HepG2 (cell line): ENCODE results near the gene MACROD2. TPM values are rescaled to one million over a fixed set of nuclear protein-coding genes. Genes with fewer than 3 reads are reported as not detected.

Source experiments
- AHR ChIP-seq: IDR thresholded peaks from 2 replicates; pipeline ENCODE4 v1.6.1; 2018; ENCODE audit warnings: missing genetic modification reagents, missing compliant biosample characterization
- ATAD3A ChIP-seq: sonication (generic); formaldehyde crosslinking; IDR thresholded peaks from 2 replicates; pipeline ENCODE4 v1.4.0; 2020; ENCODE audit warnings: missing genetic modification reagents
- CENPX ChIP-seq: sonication (generic); formaldehyde crosslinking; IDR thresholded peaks from 2 replicates; pipeline ENCODE4 v1.9.0; 2021; ENCODE audit warnings: mild to moderate bottlenecking, missing genetic modification reagents, moderate library complexity
- EED ChIP-seq: sonication (generic); formaldehyde crosslinking; IDR thresholded peaks from 2 replicates; pipeline ENCODE4 v1.5.0; 2020; ENCODE audit warnings: mild to moderate bottlenecking, missing genetic modification reagents
- HMG20A ChIP-seq: IDR thresholded peaks from 2 replicates; pipeline ENCODE4 v1.6.1; 2016; ENCODE audit warnings: borderline replicate concordance
- HOXA5 ChIP-seq: sonication (generic); formaldehyde crosslinking; IDR thresholded peaks from 2 replicates; pipeline ENCODE4 v1.4.0; 2020; ENCODE audit warnings: missing genetic modification reagents
- KAT8 ChIP-seq: IDR thresholded peaks from 2 replicates; pipeline ENCODE4 v1.6.1; 2016; ENCODE audit warnings: missing genetic modification reagents, missing compliant biosample characterization
- KLF9 ChIP-seq: IDR thresholded peaks from 2 replicates; pipeline ENCODE4 v1.6.1; 2016; ENCODE audit warnings: low read depth
- MED1 ChIP-seq: sonication (generic); formaldehyde crosslinking; IDR thresholded peaks from 2 replicates; pipeline ENCODE4 v1.4.0; 2020; ENCODE audit warnings: missing genetic modification reagents
- MTA1 ChIP-seq: sonication (generic); formaldehyde crosslinking; IDR thresholded peaks from 2 replicates; pipeline ENCODE4 v1.4.0; 2020; ENCODE audit warnings: missing genetic modification reagents, mild to moderate bottlenecking, borderline replicate concordance
- NFIC ChIP-seq: IDR thresholded peaks from 2 replicates; pipeline ENCODE4 v1.6.1; 2012; ENCODE audit warnings: mild to moderate bottlenecking, low read length, inconsistent platforms
- SNAPC2 ChIP-seq: sonication (generic); formaldehyde crosslinking; IDR thresholded peaks from 2 replicates; pipeline ENCODE4 v1.8.1; 2022; ENCODE audit warnings: mild to moderate bottlenecking, missing genetic modification reagents
- SPEN ChIP-seq: sonication (generic); formaldehyde crosslinking; IDR thresholded peaks from 2 replicates; pipeline ENCODE4 v1.5.1; 2020; ENCODE audit warnings: low read depth, mild to moderate bottlenecking, missing genetic modification reagents
- TRAFD1 ChIP-seq: sonication (generic); formaldehyde crosslinking; IDR thresholded peaks from 2 replicates; pipeline ENCODE4 v1.5.1; 2020; ENCODE audit warnings: missing genetic modification reagents, mild to moderate bottlenecking, borderline replicate concordance
- ZBTB40 ChIP-seq, 2 experiments: fragments of 450-650 bp in 1 of 2; sonication (generic) in 1 of 2; formaldehyde crosslinking in 1 of 2; IDR thresholded peaks; 2 replicates each; pipeline versions ENCODE4 v1.6.1 to v1.8.0; 2016 to 2022; ENCODE audit warnings: antibody characterized with exemption in 1 of 2, mild to moderate bottlenecking in 1 of 2, missing genetic modification reagents in 1 of 2
- ZFP37 ChIP-seq: sonication (generic); formaldehyde crosslinking; IDR thresholded peaks from 2 replicates; pipeline ENCODE4 v1.4.0; 2020; ENCODE audit warnings: missing genetic modification reagents, borderline replicate concordance
- ZNF143 ChIP-seq: sonication (generic); formaldehyde crosslinking; IDR thresholded peaks from 2 replicates; pipeline ENCODE4 v1.4.0; 2020; ENCODE audit warnings: missing genetic modification reagents
- ZNF282 ChIP-seq: fragments of 450-650 bp; IDR thresholded peaks from 2 replicates; pipeline ENCODE4 v1.6.1; 2018; ENCODE audit not compliant: partially characterized antibody
- ZNF367 ChIP-seq: sonication (generic); formaldehyde crosslinking; IDR thresholded peaks from 2 replicates; pipeline ENCODE4 v1.4.0; 2020; ENCODE audit warnings: missing genetic modification reagents, borderline replicate concordance
- ZNF441 ChIP-seq: sonication (generic); formaldehyde crosslinking; IDR thresholded peaks from 2 replicates; pipeline ENCODE4 v1.7.0; 2021; ENCODE audit warnings: missing genetic modification reagents, borderline replicate concordance
- ZNF576 ChIP-seq: sonication (generic); formaldehyde crosslinking; IDR thresholded peaks from 2 replicates; pipeline ENCODE4 v1.4.0; 2020; ENCODE audit warnings: mild to moderate bottlenecking, missing genetic modification reagents
- ZNF816 ChIP-seq: sonication (generic); formaldehyde crosslinking; IDR thresholded peaks from 2 replicates; pipeline ENCODE4 v1.8.0; 2022; ENCODE audit warnings: missing genetic modification reagents, mild to moderate bottlenecking, borderline replicate concordance
- polyA plus RNA-seq, 8 experiments: library from polyadenylated mRNA; depleted of rRNA in 3 of 8; stranded (reverse) in 7 of 8; unstranded in 1 of 8; fragments of >200 nt; fragmentation: Illumina TruSeq in 4 of 8; extraction: Trizol in 4 of 8; gene quantifications; 2 replicates each; pipeline versions ENCODE4 v1.2.1 to v1.2.3, GENCODE V29; 2011 to 2016; ENCODE audit warnings: low read depth in 4 of 8, missing spikeins in 1 of 8, mixed read lengths in 1 of 8; ENCODE audit not compliant: insufficient read depth in 1 of 8
- total RNA-seq, 5 experiments: library from RNA; depleted of rRNA; stranded (reverse); fragments of >200 nt; fragmentation: Illumina TruSeq; extraction: Trizol; gene quantifications; 2 replicates each; pipeline ENCODE4 v1.2.3, GENCODE V29; 2016; ENCODE audit warnings: low read depth in 1 of 5

Gene MACROD2
- total and polyA plus RNA-seq, 2 of the 13 experiments (the other 11 are each of a cell fraction or from before 2014, with no cell fraction given), result 0.13 to 0.51 TPM

GRCh38 chr20:14992153-14992552, 996.8 kb downstream of the MACROD2 start (continued):
- TF ChIP-seq ZBTB40 (IDR thresholded peaks at IDR 0.05), result no peak
- no peak for TF ChIP-seq ZBTB40 (CRISPR knock-in tag; IDR thresholded peaks at IDR 0.05)
- TF ChIP-seq KLF9, result no peak
- TF ChIP-seq TRAFD1, result no peak
- peak; percentile 67; the same call in 1 of the 2 replicates for TF ChIP-seq MED1 (CRISPR knock-in tag)
- TF ChIP-seq KAT8, result peak; percentile 47; the same call in 1 of the 2 replicates
- no peak for TF ChIP-seq ZNF282
- no peak for TF ChIP-seq ZNF367 (CRISPR knock-in tag)
- no peak for TF ChIP-seq SNAPC2 (CRISPR knock-in tag)
- no peak for TF ChIP-seq MTA1
- no peak for TF ChIP-seq ZNF441 (CRISPR knock-in tag)
- peak; percentile 66; the same call in 1 of the 2 replicates for TF ChIP-seq NFIC
- TF ChIP-seq AHR (CRISPR knock-in tag), result no peak
- TF ChIP-seq ZNF576 (CRISPR knock-in tag), result no peak
- TF ChIP-seq HMG20A, result peak; percentile 83; the same call in 1 of the 2 replicates
- no peak for TF ChIP-seq ZNF143 (CRISPR knock-in tag)
- TF ChIP-seq ZNF816 (CRISPR knock-in tag), result 0 out of 2 replicates have a peak, but pooled peaks have one; percentile 77
- TF ChIP-seq SPEN, result no peak
- TF ChIP-seq EED (CRISPR knock-in tag), result no peak
- no peak for TF ChIP-seq ATAD3A (CRISPR knock-in tag)
- no peak for TF ChIP-seq CENPX
- TF ChIP-seq ZFP37, result no peak
- peak; percentile 62; the same call in 1 of the 2 replicates for TF ChIP-seq HOXA5
